Activated CD4-positive, CD25-positive, alpha-beta regulatory T cell treated with anti-CD3 and anti-CD28 coated beads, Interleukin-2, amount 50 U/mL, for 72 hours (primary cell): ENCODE data around the gene SPPL3.
"Not testable (repeated sequence)": the region's sequence is repeated elsewhere in the genome, so short reads cannot be mapped to it uniquely, and the experiment has no call there.

Source experiments
- DNase-seq: peaks from one replicate; pipeline ENCODE4 v3.0.0; 2021

Gene SPPL3

GRCh38 chr12:120739821-120740613 is 164.1 kb downstream of the SPPL3 start:
- DNase-seq = no peak

- no peak for DNase-seq
Observed at GRCh38 chr12:120739031-120739762, 165.0 kb downstream of the SPPL3 start.

- DNase-seq = no peak
Observed at GRCh38 chr12:120738252-120739030, 165.7 kb downstream of the SPPL3 start.

- DNase-seq = no peak
Observed at GRCh38 chr12:120737557-120738251, 166.5 kb downstream of the SPPL3 start.

- DNase-seq = no peak
Observed at GRCh38 chr12:120736404-120737331, 167.5 kb downstream of the SPPL3 start.

- DNase-seq = no peak
Observed at GRCh38 chr12:120735181-120735580, 169.0 kb downstream of the SPPL3 start.

- DNase-seq = no peak
Observed at GRCh38 chr12:120734210-120734609, 169.9 kb downstream of the SPPL3 start.

- DNase-seq = no peak
Observed at GRCh38 chr12:120733574-120733973, 170.6 kb downstream of the SPPL3 start.

GRCh38 chr12:120732198-120732597 is 172.0 kb downstream of the SPPL3 start:
- not testable (repeated sequence) for DNase-seq

GRCh38 chr12:120726961-120727360 is 177.2 kb downstream of the SPPL3 start:
- no peak for DNase-seq

GRCh38 chr12:120726510-120726793 is 177.7 kb downstream of the SPPL3 start:
- DNase-seq = no peak

GRCh38 chr12:120725659-120726509 is 178.3 kb downstream of the SPPL3 start, which contains the start of gene ACADS:
TSS of gene ACADS (plus strand) at chr12:120725826. CDS start at chr12:120725886, 60 bp downstream.
- DNase-seq = peak; percentile 95

GRCh38 chr12:120725151-120725658 is 179.0 kb downstream of the SPPL3 start:
- no peak for DNase-seq

- DNase-seq = no peak
Observed at GRCh38 chr12:120724720-120725119, 179.4 kb downstream of the SPPL3 start.

- DNase-seq = no peak
Observed at GRCh38 chr12:120722784-120723183, 181.4 kb downstream of the SPPL3 start.

GRCh38 chr12:120721866-120722265 is 182.3 kb downstream of the SPPL3 start:
- no peak for DNase-seq

- no peak for DNase-seq
Observed at GRCh38 chr12:120720987-120721801, 183.0 kb downstream of the SPPL3 start.

- DNase-seq = no peak
Observed at GRCh38 chr12:120720234-120720986, 183.7 kb downstream of the SPPL3 start.
